ENCODE data around the gene AMDHD2. TPM values are rescaled to one million over a fixed set of nuclear protein-coding genes. Genes with fewer than 3 reads are reported as not detected.
A peak's percentile ranks its signal among the peaks of the same experiment; 100 is the strongest.
"Not testable (repeated sequence)": the region's sequence is repeated elsewhere in the genome, so short reads cannot be mapped to it uniquely, and the experiment has no call there.

Gene AMDHD2
- total and polyA plus RNA-seq, 2 of the 13 experiments (the other 11 are each of a cell fraction or from before 2014, with no cell fraction given) = 33.5 to 39.1 TPM

DNA sequence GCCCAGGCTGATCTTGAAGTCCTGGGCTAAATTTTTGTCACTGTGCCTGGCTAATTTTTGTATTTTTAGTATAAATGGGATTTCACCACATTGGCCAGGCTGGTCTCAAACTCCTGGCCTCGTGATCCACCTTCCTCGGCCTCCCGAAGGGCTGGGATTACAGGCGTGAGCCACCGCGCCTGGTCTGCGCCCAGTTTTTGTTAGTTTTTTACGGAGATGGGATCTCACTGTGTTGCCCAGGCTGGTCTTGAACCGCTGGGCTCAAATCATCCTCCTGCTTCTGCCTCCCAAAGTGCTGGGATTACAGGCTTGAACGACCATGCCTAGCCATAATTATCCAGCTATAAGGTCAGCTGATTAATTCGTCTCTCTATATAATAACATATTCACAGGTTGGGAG is 13.7 kb downstream of the AMDHD2 start:
- peaks cover 5% of the 10 kb centered on the region for H3K79me2 ChIP-seq (ENCODE audit: insufficient read depth, low read length)
- H3K4me3 ChIP-seq (replicated peaks in 1 of 3; ENCODE audit: insufficient read depth in 1 of 3, low read depth in 2 of 3, low read length in 3 of 3) = no peak overlapping the region
- peaks cover 2 to 10% of the 10 kb centered on the region in 2 experiments; a peak in 4 of 5 replicates for H3K36me3 ChIP-seq (replicated peaks in 1 of 2; ENCODE audit: control insufficient read depth in 1 of 2, insufficient read depth in 2 of 2, low read length in 2 of 2)
- H4K20me1 ChIP-seq (ENCODE audit: insufficient read depth, low read length) = no peaks in the 10 kb centered on the region
- peak; percentile 76 for TF ChIP-seq ZNF121 (CRISPR knock-in tag; IDR thresholded peaks at IDR 0.05)
- TF ChIP-seq AKAP8 (CRISPR knock-in tag; IDR thresholded peaks at IDR 0.05) = no peak
- ATAC-seq (no peak), FAIRE-seq (no peak), DNase-seq (ENCODE audit: low spot score) (no peak)
- intact Hi-C loops (cut with micrococcal nuclease; ENCODE audit: unreplicated experiment) (no loop called here), in situ Hi-C loops (cut with HindIII; ENCODE audit: extremely low pct_ligation_motif_present, low pct_unique_long_range_greater_than_20kb) (no loop called here)
- no peak overlapping the region for H3K27ac ChIP-seq (ENCODE audit: extremely low read length, insufficient read depth, low read length)
- no peak overlapping the region for H3K9ac ChIP-seq (ENCODE audit: insufficient read depth, low read depth, low read length)
- H3K4me1 ChIP-seq (ENCODE audit: insufficient read depth, low read length) = peaks cover 53% of the 10 kb centered on the region
- no peaks in the 10 kb centered on the region for H3K27me3 ChIP-seq (ENCODE audit: control insufficient read depth in 1 of 2, insufficient read depth in 2 of 2, low read length in 2 of 2)
- H2AFZ ChIP-seq (ENCODE audit: low read length) = no peak overlapping the region
- CTCF ChIA-PET (ENCODE audit: low intra/inter-chr PET ratio, low total read pairs) = no interaction called here
- 91% methylated on average over 11 of the region's 11 CpGs for WGBS (ENCODE audit: low lambda C conversion rate)
- H3K9me3 ChIP-seq (ENCODE audit: low read length) = no peaks in the 10 kb centered on the region
- no TSS peak for BruUV-seq (replicated peaks)
- POLR2A ChIA-PET = interaction anchor here (2.2 kb wide), 1 partner anchor 19 kb away, joined by 10 read pairs; the partner anchor contains the start of gene ATP6V0C
- no peak overlapping the region for H3K4me2 ChIP-seq (ENCODE audit: low read depth, low read length)

DNA sequence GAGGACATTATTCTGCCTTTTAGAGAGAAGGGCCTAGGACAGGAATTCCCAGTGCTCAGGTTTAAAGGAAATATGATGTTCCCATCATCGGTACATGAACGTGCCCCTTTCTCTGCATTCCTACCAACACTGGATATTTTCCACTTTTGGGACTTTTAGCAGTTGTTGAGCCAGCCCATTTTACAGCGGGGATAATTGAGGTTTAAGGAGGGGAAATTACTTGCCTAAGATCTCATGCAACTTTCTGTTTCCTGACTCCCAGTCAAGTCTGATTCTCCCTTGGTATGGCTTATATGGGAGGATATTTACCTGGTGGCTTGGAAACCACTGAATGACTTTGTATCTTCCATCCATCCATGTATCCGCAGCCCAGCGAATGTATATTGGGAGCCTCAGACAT is 14.2 kb downstream of the AMDHD2 start:
- H3K9ac ChIP-seq (ENCODE audit: insufficient read depth, low read depth, low read length); H3K27me3 ChIP-seq (ENCODE audit: control insufficient read depth in 1 of 2, insufficient read depth in 2 of 2, low read length in 2 of 2); H3K79me2 ChIP-seq (ENCODE audit: insufficient read depth, low read length); intact Hi-C loops (cut with micrococcal nuclease; ENCODE audit: unreplicated experiment); H3K9me3 ChIP-seq (ENCODE audit: low read length); ATAC-seq; BruUV-seq (replicated peaks); H2AFZ ChIP-seq (ENCODE audit: low read length); H3K4me3 ChIP-seq (replicated peaks in 1 of 3; ENCODE audit: insufficient read depth in 1 of 3, low read depth in 2 of 3, low read length in 3 of 3); DNase-seq (ENCODE audit: low spot score); FAIRE-seq; in situ Hi-C loops (cut with HindIII; ENCODE audit: extremely low pct_ligation_motif_present, low pct_unique_long_range_greater_than_20kb); H4K20me1 ChIP-seq (ENCODE audit: insufficient read depth, low read length); CTCF ChIA-PET (ENCODE audit: low intra/inter-chr PET ratio, low total read pairs); H3K36me3 ChIP-seq (replicated peaks in 1 of 2; ENCODE audit: control insufficient read depth in 1 of 2, insufficient read depth in 2 of 2, low read length in 2 of 2): not testable (repeated sequence)
- Histone ChIP-seq H3K4me1 (ENCODE audit: insufficient read depth, low read length) (peaks cover 58% of the 10 kb centered on the region), H3K4me2 (ENCODE audit: low read depth, low read length) (peak overlapping the region; percentile 68; the same call in 1 of the 2 replicates), H3K27ac (ENCODE audit: extremely low read length, insufficient read depth, low read length) (peak overlapping the region; percentile 46)
- 34% methylated on average over 5 of the region's 5 CpGs for WGBS (ENCODE audit: low lambda C conversion rate)
- TF ChIP-seq ZNF629 (CRISPR knock-in tag; conservative IDR thresholded peaks at IDR 0.05) = peak; percentile 95
- 0 out of 4 replicates have a peak, but pooled peaks of 1 of the 2 experiments have one; percentile 24 for TF ChIP-seq POLR2A (IDR thresholded peaks at IDR 0.05; ENCODE audit: insufficient read depth in 1 of 2, low read depth in 2 of 2, low read length in 2 of 2)
- TF ChIP-seq ZMYM3 (CRISPR knock-in tag; IDR thresholded peaks at IDR 0.05) = peak; percentile 52; the same call in 1 of the 2 replicates
- TF ChIP-seq KDM1A (CRISPR knock-in tag; IDR thresholded peaks at IDR 0.05) = peak; percentile 32; the same call in 1 of the 2 replicates
- POLR2A ChIA-PET = interaction anchor here (1.0 to 2.2 kb wide), 2 partner anchors 20 to 60 kb away, joined by 4 to 10 read pairs; partner anchors contain the start of genes ATP6V0C and TBC1D24
